ENCODE measurements around the gene PIP4P1. TPM values are rescaled to one million over a fixed set of nuclear protein-coding genes. Genes with fewer than 3 reads are reported as not detected.

Gene PIP4P1
- total RNA-seq, 3 donors from 2014 or later = 33.6 to 43.4 (median 39.9) TPM

GRCh38 chr14:20489093-20489994 is 28.1 kb upstream of the PIP4P1 start:
- ATAC-seq (peak; percentile 62 to 76), DNase-seq (no peak)
- Mint-ChIP-seq H3K36me3 (ENCODE audit: insufficient read depth) (peaks cover 1% of the 10 kb centered on the region), H3K4me3 (peak overlapping the region; percentile 33), H3K4me1 (ENCODE audit: low read depth) (peaks cover 71% of the 10 kb centered on the region), H3K27me3 (ENCODE audit: low read depth) (no peaks in the 10 kb centered on the region), H3K9me3 (no peaks in the 10 kb centered on the region)

- DNase-seq (no peak), ATAC-seq (no peak)
- H3K4me3 Mint-ChIP-seq = no peak overlapping the region
- H3K36me3 Mint-ChIP-seq (ENCODE audit: insufficient read depth) = peaks cover 1% of the 10 kb centered on the region
- H3K9me3 Mint-ChIP-seq = no peaks in the 10 kb centered on the region
- H3K4me1 Mint-ChIP-seq (ENCODE audit: low read depth) = peaks cover 74% of the 10 kb centered on the region
- H3K27me3 Mint-ChIP-seq (ENCODE audit: low read depth) = no peaks in the 10 kb centered on the region
Measured at GRCh38 chr14:20487396-20487725, 26.1 kb upstream of the PIP4P1 start.

- Mint-ChIP-seq H3K36me3 (ENCODE audit: insufficient read depth) (peaks cover 1% of the 10 kb centered on the region), H3K27me3 (ENCODE audit: low read depth) (no peaks in the 10 kb centered on the region), H3K4me3 (peak overlapping the region; percentile 19), H3K9me3 (no peaks in the 10 kb centered on the region), H3K4me1 (ENCODE audit: low read depth) (peaks cover 75% of the 10 kb centered on the region)
- no peak for ATAC-seq
- no peak for DNase-seq
Measured at GRCh38 chr14:20486684-20487395, 25.6 kb upstream of the PIP4P1 start.

GRCh38 chr14:20485900-20486299 is 24.7 kb upstream of the PIP4P1 start:
- no peaks in the 10 kb centered on the region for H3K27me3 Mint-ChIP-seq (ENCODE audit: low read depth)
- peaks cover 72% of the 10 kb centered on the region for H3K4me1 Mint-ChIP-seq (ENCODE audit: low read depth)
- H3K9me3 Mint-ChIP-seq = no peaks in the 10 kb centered on the region
- H3K4me3 Mint-ChIP-seq = no peak overlapping the region
- no peak for ATAC-seq
- no peak for DNase-seq
- H3K36me3 Mint-ChIP-seq (ENCODE audit: insufficient read depth) = peaks cover 1% of the 10 kb centered on the region

GRCh38 chr14:20482382-20482781 is 21.1 kb upstream of the PIP4P1 start:
- ATAC-seq (no peak), DNase-seq (no peak)
- Mint-ChIP-seq H3K27me3 (ENCODE audit: low read depth) (no peaks in the 10 kb centered on the region), H3K9me3 (no peaks in the 10 kb centered on the region), H3K4me3 (no peak overlapping the region), H3K4me1 (ENCODE audit: low read depth) (peaks cover 66% of the 10 kb centered on the region), H3K36me3 (ENCODE audit: insufficient read depth) (peaks cover 20% of the 10 kb centered on the region)

GRCh38 chr14:20478894-20479293 is 17.7 kb upstream of the PIP4P1 start:
- Mint-ChIP-seq H3K9me3 (no peaks in the 10 kb centered on the region), H3K27me3 (ENCODE audit: low read depth) (no peaks in the 10 kb centered on the region), H3K36me3 (ENCODE audit: insufficient read depth) (peaks cover 55% of the 10 kb centered on the region), H3K4me1 (ENCODE audit: low read depth) (peaks cover 83% of the 10 kb centered on the region), H3K4me3 (no peak overlapping the region)
- DNase-seq (no peak), ATAC-seq (no peak)

- H3K9me3 Mint-ChIP-seq = no peaks in the 10 kb centered on the region
- peak overlapping the region; percentile 54 for H3K4me3 Mint-ChIP-seq
- H3K36me3 Mint-ChIP-seq (ENCODE audit: insufficient read depth) = peaks cover 66% of the 10 kb centered on the region
- no peaks in the 10 kb centered on the region for H3K27me3 Mint-ChIP-seq (ENCODE audit: low read depth)
- no peak for DNase-seq
- peak; percentile 19 to 35 for ATAC-seq
- H3K4me1 Mint-ChIP-seq (ENCODE audit: low read depth) = peaks cover 83% of the 10 kb centered on the region
Measured at GRCh38 chr14:20477211-20477876, 16.1 kb upstream of the PIP4P1 start.

- Mint-ChIP-seq H3K4me3 (peak overlapping the region; percentile 54), H3K27me3 (ENCODE audit: low read depth) (no peaks in the 10 kb centered on the region), H3K36me3 (ENCODE audit: insufficient read depth) (peaks cover 72% of the 10 kb centered on the region), H3K4me1 (ENCODE audit: low read depth) (peaks cover 83% of the 10 kb centered on the region), H3K9me3 (no peaks in the 10 kb centered on the region)
- DNase-seq = no peak
- no peak for ATAC-seq
Measured at GRCh38 chr14:20476776-20477175, 15.5 kb upstream of the PIP4P1 start.

GRCh38 chr14:20472536-20473169 is 11.4 kb upstream of the PIP4P1 start:
- Mint-ChIP-seq H3K36me3 (ENCODE audit: insufficient read depth) (peaks cover 60% of the 10 kb centered on the region), H3K9me3 (no peaks in the 10 kb centered on the region), H3K4me3 (peak overlapping the region; percentile 94), H3K4me1 (ENCODE audit: low read depth) (peaks cover 73% of the 10 kb centered on the region), H3K27me3 (ENCODE audit: low read depth) (no peaks in the 10 kb centered on the region)
- DNase-seq = no peak
- no peak for ATAC-seq

GRCh38 chr14:20470603-20470901 is 9.3 kb upstream of the PIP4P1 start:
- ATAC-seq (no peak), DNase-seq (no peak)
- no peaks in the 10 kb centered on the region for H3K27me3 Mint-ChIP-seq (ENCODE audit: low read depth)
- peaks cover 52% of the 10 kb centered on the region for H3K4me1 Mint-ChIP-seq (ENCODE audit: low read depth)
- peaks cover 39% of the 10 kb centered on the region for H3K36me3 Mint-ChIP-seq (ENCODE audit: insufficient read depth)
- peak overlapping the region; percentile 94 for H3K4me3 Mint-ChIP-seq
- no peaks in the 10 kb centered on the region for H3K9me3 Mint-ChIP-seq

GRCh38 chr14:20469890-20470602 is 8.8 kb upstream of the PIP4P1 start:
- ATAC-seq (peak; percentile 82 to 84), DNase-seq (peak; percentile 40)
- Mint-ChIP-seq H3K27me3 (ENCODE audit: low read depth) (no peaks in the 10 kb centered on the region), H3K9me3 (no peaks in the 10 kb centered on the region), H3K4me3 (peak overlapping the region; percentile 94), H3K4me1 (ENCODE audit: low read depth) (peaks cover 47% of the 10 kb centered on the region), H3K36me3 (ENCODE audit: insufficient read depth) (peaks cover 34% of the 10 kb centered on the region)

- Mint-ChIP-seq H3K4me3 (peak within 1 kb of the TSS; percentile 94), H3K36me3 (ENCODE audit: insufficient read depth) (peaks cover 27% of the 10 kb centered on the region), H3K4me1 (ENCODE audit: low read depth) (peaks cover 41% of the 10 kb centered on the region), H3K27me3 (ENCODE audit: low read depth) (no peaks in the 10 kb centered on the region), H3K9me3 (no peaks in the 10 kb centered on the region)
- DNase-seq (peak; percentile 83), ATAC-seq (peak; percentile 93 to 94)
Measured at GRCh38 chr14:20469242-20469889, 8.1 kb upstream of the PIP4P1 start, which contains the start of gene PNP. TSS of gene PNP (plus strand) at chr14:20469406. CDS start at chr14:20469525, 119 bp downstream.

- peaks cover 22% of the 10 kb centered on the region for H3K36me3 Mint-ChIP-seq (ENCODE audit: insufficient read depth)
- H3K4me1 Mint-ChIP-seq (ENCODE audit: low read depth) = peaks cover 35% of the 10 kb centered on the region
Measured at GRCh38 chr14:20468764-20469241, 7.6 kb upstream of the PIP4P1 start.

More at GRCh38 chr14:20468764-20469241, 7.6 kb upstream of the PIP4P1 start:
- Mint-ChIP-seq H3K27me3 (ENCODE audit: low read depth) (no peaks in the 10 kb centered on the region), H3K9me3 (no peaks in the 10 kb centered on the region), H3K4me3 (peak overlapping the region; percentile 94)
- ATAC-seq (no peak), DNase-seq (no peak)
